ENCODE results near the gene ATP6V1F. TPM values are rescaled to one million over a fixed set of nuclear protein-coding genes. Genes with fewer than 3 reads are reported as not detected.
A peak's percentile ranks its signal among the peaks of the same experiment; 100 is the strongest.

Gene ATP6V1F
- total RNA-seq, 1 donor from 2014 or later: 133 TPM

DNA sequence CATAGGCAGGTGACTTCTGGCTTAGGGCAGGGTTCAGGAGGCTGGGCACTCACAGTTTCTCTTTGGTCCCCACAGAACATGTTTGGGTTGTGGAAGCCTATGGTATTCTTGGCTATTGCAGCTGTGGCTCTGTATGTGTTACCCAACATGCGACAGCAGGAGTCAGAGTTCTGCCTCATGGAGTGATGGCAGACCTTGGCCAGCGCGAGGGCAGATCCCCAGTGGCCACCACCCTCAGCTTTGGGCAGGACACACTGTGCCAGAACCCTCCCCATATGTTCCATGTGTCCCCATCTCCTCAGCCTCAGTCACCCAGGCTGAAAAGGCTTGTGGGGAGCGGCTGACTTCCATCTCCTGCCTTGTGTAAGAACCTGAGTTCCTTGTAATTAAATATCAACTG, 40.9 kb upstream of the ATP6V1F start:
- H3K27me3 Mint-ChIP-seq (ENCODE audit: unreplicated experiment): peaks cover 10% of the 10 kb centered on the region
- peaks cover 5% of the 10 kb centered on the region for H3K9me3 Mint-ChIP-seq (ENCODE audit: unreplicated experiment)
- H3K4me1 Mint-ChIP-seq (ENCODE audit: low read depth, unreplicated experiment): peaks cover 6% of the 10 kb centered on the region
- H3K4me3 Mint-ChIP-seq (ENCODE audit: unreplicated experiment): no peak overlapping the region
- no peak overlapping the region for H3K27ac Mint-ChIP-seq (ENCODE audit: unreplicated experiment)
- H3K36me3 Mint-ChIP-seq (ENCODE audit: unreplicated experiment): peaks cover 7% of the 10 kb centered on the region
- no peak for DNase-seq
- TF ChIP-seq CTCF (IDR thresholded peaks at IDR 0.05; ENCODE audit: partially characterized antibody, unreplicated experiment): no peak

DNA sequence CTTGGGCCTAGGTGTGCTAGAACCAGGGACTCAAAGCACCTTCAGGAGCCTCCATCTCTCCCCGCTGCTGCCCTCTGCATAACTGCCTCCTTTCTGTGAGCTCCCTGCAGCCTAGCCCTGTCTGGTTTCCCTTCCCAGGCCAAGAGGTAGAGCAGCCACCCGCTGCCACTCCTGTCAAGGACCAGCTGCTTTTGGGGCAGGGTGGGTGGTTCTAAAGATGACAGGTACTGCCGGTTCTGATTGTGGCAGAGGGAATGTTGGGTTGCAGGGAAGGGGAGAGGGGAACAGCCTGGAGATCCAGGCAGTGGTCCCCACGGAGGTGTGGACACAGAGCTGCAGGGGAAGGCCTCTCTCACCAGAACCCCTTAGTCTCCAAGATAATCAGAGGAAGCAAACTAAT, 36.1 kb upstream of the ATP6V1F start:
- peak overlapping the region; percentile 50 for H3K27ac Mint-ChIP-seq (ENCODE audit: unreplicated experiment)

DNA sequence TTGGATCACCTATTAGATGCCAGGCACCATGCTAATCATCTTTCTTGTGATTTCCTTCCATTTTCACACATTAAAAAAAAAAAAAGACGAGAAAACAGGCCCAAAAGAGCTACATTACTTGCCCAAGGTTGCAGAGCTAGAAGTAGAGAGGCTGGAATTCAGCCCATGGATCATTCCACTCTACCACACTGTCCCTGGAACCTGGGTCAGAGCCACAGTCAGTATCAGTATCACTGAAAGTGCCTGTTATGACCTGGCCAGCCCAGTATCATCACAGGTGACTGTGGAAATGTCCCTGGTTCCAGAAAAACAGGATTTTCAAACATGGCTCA, 35.8 kb upstream of the ATP6V1F start:
- no peak for TF ChIP-seq CTCF (IDR thresholded peaks at IDR 0.05; ENCODE audit: partially characterized antibody, unreplicated experiment)
- Mint-ChIP-seq H3K9me3 (ENCODE audit: unreplicated experiment) (peaks cover 10% of the 10 kb centered on the region), H3K4me1 (ENCODE audit: low read depth, unreplicated experiment) (peaks cover 15% of the 10 kb centered on the region), H3K27ac (ENCODE audit: unreplicated experiment) (peak overlapping the region; percentile 50), H3K36me3 (ENCODE audit: unreplicated experiment) (no peaks in the 10 kb centered on the region), H3K27me3 (ENCODE audit: unreplicated experiment) (peaks cover 13% of the 10 kb centered on the region), H3K4me3 (ENCODE audit: unreplicated experiment) (peak overlapping the region; percentile 9)
- no peak for DNase-seq

More for the DNA sequence above, 36.1 kb upstream of the ATP6V1F start:
- Mint-ChIP-seq H3K9me3 (ENCODE audit: unreplicated experiment) (peaks cover 8% of the 10 kb centered on the region), H3K4me3 (ENCODE audit: unreplicated experiment) (no peak overlapping the region), H3K27me3 (ENCODE audit: unreplicated experiment) (peaks cover 11% of the 10 kb centered on the region), H3K36me3 (ENCODE audit: unreplicated experiment) (no peaks in the 10 kb centered on the region), H3K4me1 (ENCODE audit: low read depth, unreplicated experiment) (peaks cover 15% of the 10 kb centered on the region)
- DNase-seq: no peak
- no peak for TF ChIP-seq CTCF (IDR thresholded peaks at IDR 0.05; ENCODE audit: partially characterized antibody, unreplicated experiment)

DNA sequence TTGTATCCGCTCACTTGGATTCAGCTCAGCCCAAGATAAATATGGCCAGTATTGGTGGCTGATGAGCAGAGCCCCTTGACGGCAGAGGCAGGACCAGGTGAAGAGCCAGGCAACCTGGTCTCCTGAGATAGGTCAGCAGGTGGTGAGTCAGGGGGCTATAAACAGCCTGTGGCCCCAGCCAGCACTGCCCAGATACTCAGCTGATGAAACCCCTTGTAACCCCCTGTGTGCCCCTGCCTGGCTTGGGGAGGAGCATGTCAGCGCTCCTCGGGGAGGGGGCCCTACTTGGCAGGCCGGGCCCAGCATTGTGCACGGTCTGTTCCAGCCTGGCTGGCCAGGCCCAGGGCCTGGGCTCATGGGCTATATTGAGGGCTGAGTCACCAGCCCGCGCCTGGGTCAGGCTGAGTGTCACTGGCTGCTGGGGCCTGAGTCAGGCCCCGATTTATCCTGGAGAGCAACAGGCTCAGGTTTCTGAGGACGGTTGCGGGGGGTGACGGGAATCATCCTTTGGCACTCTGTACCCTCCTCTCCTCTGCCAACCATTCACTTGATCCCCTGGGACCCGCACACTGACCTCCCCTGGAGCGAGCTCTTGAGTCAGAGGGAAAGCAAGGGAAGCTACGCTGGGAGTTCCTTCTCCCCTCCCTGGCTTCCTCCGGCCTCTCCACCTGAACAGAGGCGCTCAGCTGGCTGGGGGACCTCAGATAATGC, 35.3 kb upstream of the ATP6V1F start:
- H3K4me1 Mint-ChIP-seq (ENCODE audit: low read depth, unreplicated experiment): peaks cover 15% of the 10 kb centered on the region
- peak overlapping the region; percentile 63 for H3K4me3 Mint-ChIP-seq (ENCODE audit: unreplicated experiment)

More for the DNA sequence above, 35.3 kb upstream of the ATP6V1F start:
- Mint-ChIP-seq H3K9me3 (ENCODE audit: unreplicated experiment) (peaks cover 10% of the 10 kb centered on the region), H3K27me3 (ENCODE audit: unreplicated experiment) (peaks cover 15% of the 10 kb centered on the region), H3K36me3 (ENCODE audit: unreplicated experiment) (no peaks in the 10 kb centered on the region), H3K27ac (ENCODE audit: unreplicated experiment) (peak overlapping the region; percentile 86)
- DNase-seq: peak; percentile 43
- no peak for TF ChIP-seq CTCF (IDR thresholded peaks at IDR 0.05; ENCODE audit: partially characterized antibody, unreplicated experiment)
